Right atrium auricular region (tissue), 2 donors: ENCODE results near the gene STRN3. TPM values are rescaled to one million over a fixed set of nuclear protein-coding genes. Genes with fewer than 3 reads are reported as not detected.
"Not testable (repeated sequence)": the region's sequence is repeated elsewhere in the genome, so short reads cannot be mapped to it uniquely, and the experiment has no call there.

Source experiments
- DNase-seq: peaks from one replicate; pipeline ENCODE4 v3.0.0-alpha.2; 2019; ENCODE audit warnings: low spot score
- H3K27ac ChIP-seq, 2 donors: fragments of 200-600 bp; sonication (generic); 1 replicate in 1 of 2; 2 replicates in 1 of 2; pipeline ENCODE4 v1.5.1; 2016 to 2019
- H3K27me3 ChIP-seq, 2 donors: fragments of 200-600 bp; sonication (generic); one replicate each; pipeline versions ENCODE4 v1.5.1 to v1.6.0; 2017 to 2019
- H3K36me3 ChIP-seq: fragments of 200-600 bp; sonication (generic); one replicate; pipeline ENCODE4 v1.5.1; 2016
- H3K4me1 ChIP-seq, 2 donors: fragments of 200-600 bp; sonication (generic); one replicate each; pipeline versions ENCODE4 v1.5.1 to v1.6.0; 2017 to 2019
- H3K4me3 ChIP-seq, 2 donors: fragments of 200-600 bp; sonication (generic); 1 replicate in 1 of 2; 2 replicates in 1 of 2; pipeline ENCODE4 v1.5.1; 2017 to 2019; ENCODE audit warnings: mild to moderate bottlenecking in 1 of 2, moderate library complexity in 1 of 2
- H3K9me3 ChIP-seq, 2 donors: fragments of 200-600 bp; sonication (generic); one replicate each; pipeline ENCODE4 v1.5.1; 2019
- total RNA-seq, 2 donors: library from RNA; depleted of rRNA; stranded (reverse); fragments of >200 nt; gene quantifications; one replicate each; pipeline ENCODE4 v1.1.0, GENCODE V29; 2016
- TF ChIP-seq, protein P1 (sequence below), 2 donors: fragments of 200-600 bp; sonication (generic); IDR thresholded peaks; one replicate each; pipeline ENCODE4 v1.5.1; 2019; ENCODE audit warnings: antibody characterized with exemption in 2 of 2

The STRN3 gene
- total RNA-seq, 2 donors from 2014 or later: 34.2 to 46.8 TPM

DNA sequence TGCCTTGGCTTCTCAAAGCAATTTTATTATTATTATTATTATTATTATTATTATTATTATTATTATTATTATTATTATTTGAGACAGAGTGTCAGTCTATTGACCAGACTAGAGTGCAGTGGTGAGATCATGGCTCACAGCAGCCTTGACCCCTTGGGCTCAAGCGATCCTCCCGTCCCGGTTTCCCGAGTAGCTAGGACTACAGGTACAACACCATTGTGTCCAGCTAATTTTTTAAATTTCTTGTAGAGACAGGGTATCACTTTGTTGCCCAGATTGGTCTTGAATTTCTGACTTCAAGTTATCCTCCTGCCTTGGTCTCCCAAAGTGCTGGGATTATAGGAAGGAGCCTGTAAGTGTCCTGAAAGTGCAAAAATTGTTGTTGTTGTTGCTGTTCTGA lies 12.3 kb downstream of the STRN3 start:
- Histone ChIP-seq H3K27me3 (no peaks in the 10 kb centered on the region), H3K9me3 (no peaks in the 10 kb centered on the region), H3K4me1 (no peaks in the 10 kb centered on the region), H3K27ac (no peak overlapping the region), H3K36me3 (no peaks in the 10 kb centered on the region), H3K4me3 (no peak overlapping the region)
- DNase-seq: no peak
- TF ChIP-seq, protein P1, sequence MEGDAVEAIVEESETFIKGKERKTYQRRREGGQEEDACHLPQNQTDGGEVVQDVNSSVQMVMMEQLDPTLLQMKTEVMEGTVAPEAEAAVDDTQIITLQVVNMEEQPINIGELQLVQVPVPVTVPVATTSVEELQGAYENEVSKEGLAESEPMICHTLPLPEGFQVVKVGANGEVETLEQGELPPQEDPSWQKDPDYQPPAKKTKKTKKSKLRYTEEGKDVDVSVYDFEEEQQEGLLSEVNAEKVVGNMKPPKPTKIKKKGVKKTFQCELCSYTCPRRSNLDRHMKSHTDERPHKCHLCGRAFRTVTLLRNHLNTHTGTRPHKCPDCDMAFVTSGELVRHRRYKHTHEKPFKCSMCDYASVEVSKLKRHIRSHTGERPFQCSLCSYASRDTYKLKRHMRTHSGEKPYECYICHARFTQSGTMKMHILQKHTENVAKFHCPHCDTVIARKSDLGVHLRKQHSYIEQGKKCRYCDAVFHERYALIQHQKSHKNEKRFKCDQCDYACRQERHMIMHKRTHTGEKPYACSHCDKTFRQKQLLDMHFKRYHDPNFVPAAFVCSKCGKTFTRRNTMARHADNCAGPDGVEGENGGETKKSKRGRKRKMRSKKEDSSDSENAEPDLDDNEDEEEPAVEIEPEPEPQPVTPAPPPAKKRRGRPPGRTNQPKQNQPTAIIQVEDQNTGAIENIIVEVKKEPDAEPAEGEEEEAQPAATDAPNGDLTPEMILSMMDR (IDR thresholded peaks at IDR 0.05): no peak

DNA sequence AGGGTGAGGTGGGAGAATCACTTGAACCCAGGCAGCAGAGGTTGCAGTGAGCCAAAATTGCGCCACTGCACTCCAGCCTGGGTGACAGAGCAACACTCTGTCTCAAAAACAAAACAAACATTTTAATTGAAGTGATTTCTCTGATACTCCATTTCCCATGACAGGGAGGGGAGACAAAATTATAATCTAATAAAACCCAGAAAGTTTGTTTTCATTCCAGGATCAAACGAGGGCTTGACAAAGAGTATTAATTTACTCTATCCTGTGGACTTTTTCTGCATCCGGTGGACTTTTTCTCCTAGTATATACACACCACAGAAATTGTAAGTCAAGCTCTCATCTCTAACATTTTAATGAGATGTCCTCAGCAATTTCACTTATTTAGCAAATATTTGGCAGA lies 15.2 kb downstream of the STRN3 start:
- Histone ChIP-seq H3K9me3 (no peaks in the 10 kb centered on the region), H3K27ac (no peak overlapping the region), H3K4me1 (no peaks in the 10 kb centered on the region), H3K27me3 (no peaks in the 10 kb centered on the region), H3K36me3 (no peaks in the 10 kb centered on the region), H3K4me3 (no peak overlapping the region)
- no peak for DNase-seq
- TF ChIP-seq, protein P1 (IDR thresholded peaks at IDR 0.05): no peak

DNA sequence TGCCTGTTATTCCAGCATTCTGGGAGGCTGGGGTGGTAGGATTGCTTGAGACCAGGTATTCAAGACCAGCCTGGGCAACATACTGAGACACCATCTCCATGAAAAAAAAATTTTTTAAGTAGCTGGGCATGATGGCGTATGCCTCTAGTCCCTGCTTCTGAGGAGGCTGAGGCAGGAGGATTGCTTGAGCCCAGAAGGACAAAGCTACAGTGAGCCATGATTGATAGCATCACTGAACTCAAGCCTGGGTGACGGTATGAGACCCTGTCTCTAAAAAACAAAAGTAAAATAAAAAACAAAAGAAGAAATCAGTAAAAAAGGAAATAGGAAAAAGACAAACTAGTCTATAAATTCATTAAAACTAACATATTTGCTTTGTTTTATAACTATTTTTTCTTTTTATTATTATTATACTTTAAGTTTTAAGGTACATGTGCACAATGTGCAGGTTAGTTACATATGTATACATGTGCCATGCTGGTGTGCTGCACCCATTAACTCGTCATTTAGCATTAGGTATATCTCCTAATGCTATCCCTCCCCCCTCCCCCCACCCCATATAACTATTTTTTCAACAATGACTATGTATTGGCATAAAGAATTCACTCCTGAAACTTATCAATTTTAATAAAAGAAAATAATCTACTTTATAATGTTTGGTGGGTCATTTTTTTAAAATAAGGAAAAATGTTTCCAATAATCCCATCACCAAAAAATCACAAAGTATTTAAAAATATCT lies 16.2 kb downstream of the STRN3 start:
- DNase-seq: no peak
- Histone ChIP-seq H3K36me3 (no peaks in the 10 kb centered on the region), H3K27me3 (no peaks in the 10 kb centered on the region), H3K9me3 (no peaks in the 10 kb centered on the region), H3K4me1 (no peaks in the 10 kb centered on the region), H3K4me3 (no peak overlapping the region), H3K27ac (no peak overlapping the region)
- TF ChIP-seq, protein P1 (IDR thresholded peaks at IDR 0.05): no peak

DNA sequence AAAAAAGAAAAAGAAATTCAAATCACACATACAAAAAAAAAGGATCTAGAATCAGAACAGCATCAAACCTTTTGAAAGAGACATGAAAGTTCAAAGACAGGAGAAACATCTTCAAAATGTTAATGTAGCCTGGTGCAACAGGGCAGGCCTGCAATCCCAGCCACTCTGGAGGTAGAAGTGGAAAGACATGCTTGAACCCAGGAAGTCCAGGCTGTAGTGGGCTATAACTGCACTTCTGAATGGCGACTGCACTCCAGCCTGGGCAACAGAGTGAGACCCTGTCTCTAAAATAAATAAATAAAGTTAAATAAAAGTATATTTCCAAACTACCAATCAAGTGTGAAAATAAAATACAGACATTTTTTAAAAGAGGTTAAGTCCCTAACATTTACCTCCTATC lies 19.5 kb downstream of the STRN3 start:
- TF ChIP-seq, protein P1 (IDR thresholded peaks at IDR 0.05): no peak
- Histone ChIP-seq H3K4me3 (no peak overlapping the region), H3K4me1 (no peaks in the 10 kb centered on the region), H3K27me3 (no peaks in the 10 kb centered on the region), H3K27ac (no peak overlapping the region), H3K36me3 (no peaks in the 10 kb centered on the region), H3K9me3 (no peaks in the 10 kb centered on the region)
- no peak for DNase-seq

DNA sequence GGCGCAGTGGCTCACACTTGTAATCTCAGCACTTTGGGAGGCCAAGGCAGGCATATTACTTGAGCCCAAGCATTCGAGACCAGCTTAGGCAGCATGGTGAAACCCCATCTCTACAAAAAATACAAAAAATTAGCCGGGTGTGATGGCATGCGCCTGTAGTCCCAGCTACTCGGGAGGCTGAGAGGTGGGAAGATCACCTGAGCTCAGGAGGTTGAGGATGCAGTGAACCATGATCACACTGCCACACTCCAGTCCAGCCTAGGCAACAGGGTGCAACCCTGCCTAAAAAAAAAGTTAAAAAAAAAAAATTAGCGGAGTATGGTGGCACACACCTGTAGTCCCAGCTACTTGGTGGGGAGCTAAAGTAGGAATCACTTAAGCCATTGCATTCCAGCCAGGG lies 22.2 kb downstream of the STRN3 start:
- H3K4me1 ChIP-seq, H3K4me3 ChIP-seq, DNase-seq, H3K27ac ChIP-seq, H3K27me3 ChIP-seq, H3K36me3 ChIP-seq, H3K9me3 ChIP-seq: not testable (repeated sequence)

DNA sequence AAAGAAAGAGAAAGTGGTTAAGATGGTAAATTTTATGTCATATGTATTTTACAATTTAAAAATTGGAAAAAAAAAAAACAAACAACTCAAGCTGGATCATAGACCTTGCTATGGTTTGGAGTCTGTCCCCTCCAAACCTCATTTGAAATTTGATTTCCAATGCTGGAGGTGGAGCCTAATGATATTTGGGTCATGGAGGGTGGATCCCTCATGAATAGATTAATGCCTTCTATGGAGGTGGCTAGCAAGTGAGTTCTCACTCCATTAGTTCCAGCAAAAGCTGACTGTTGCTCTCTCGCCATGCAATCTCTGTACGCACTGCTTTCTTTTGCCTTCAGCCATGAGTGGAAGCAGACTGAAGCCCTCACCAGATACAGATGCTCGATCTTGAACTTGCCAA lies 22.9 kb downstream of the STRN3 start:
- H3K4me3 ChIP-seq: no peak overlapping the region
- DNase-seq: no peak
- peaks cover 0 to 7% of the 10 kb centered on the region in 2 donors for H3K4me1 ChIP-seq
- peaks cover 4% of the 10 kb centered on the region for H3K36me3 ChIP-seq
- H3K9me3 ChIP-seq: peaks cover 0 to 3% of the 10 kb centered on the region in 2 donors
- no peaks in the 10 kb centered on the region for H3K27me3 ChIP-seq
- H3K27ac ChIP-seq: no peak overlapping the region
- TF ChIP-seq, protein P1 (IDR thresholded peaks at IDR 0.05): no peak
